ENCODE results near the gene ALOXE3.
"Not testable (repeated sequence)": the region's sequence is repeated elsewhere in the genome, so short reads cannot be mapped to it uniquely, and the experiment has no call there.

The ALOXE3 gene

DNA sequence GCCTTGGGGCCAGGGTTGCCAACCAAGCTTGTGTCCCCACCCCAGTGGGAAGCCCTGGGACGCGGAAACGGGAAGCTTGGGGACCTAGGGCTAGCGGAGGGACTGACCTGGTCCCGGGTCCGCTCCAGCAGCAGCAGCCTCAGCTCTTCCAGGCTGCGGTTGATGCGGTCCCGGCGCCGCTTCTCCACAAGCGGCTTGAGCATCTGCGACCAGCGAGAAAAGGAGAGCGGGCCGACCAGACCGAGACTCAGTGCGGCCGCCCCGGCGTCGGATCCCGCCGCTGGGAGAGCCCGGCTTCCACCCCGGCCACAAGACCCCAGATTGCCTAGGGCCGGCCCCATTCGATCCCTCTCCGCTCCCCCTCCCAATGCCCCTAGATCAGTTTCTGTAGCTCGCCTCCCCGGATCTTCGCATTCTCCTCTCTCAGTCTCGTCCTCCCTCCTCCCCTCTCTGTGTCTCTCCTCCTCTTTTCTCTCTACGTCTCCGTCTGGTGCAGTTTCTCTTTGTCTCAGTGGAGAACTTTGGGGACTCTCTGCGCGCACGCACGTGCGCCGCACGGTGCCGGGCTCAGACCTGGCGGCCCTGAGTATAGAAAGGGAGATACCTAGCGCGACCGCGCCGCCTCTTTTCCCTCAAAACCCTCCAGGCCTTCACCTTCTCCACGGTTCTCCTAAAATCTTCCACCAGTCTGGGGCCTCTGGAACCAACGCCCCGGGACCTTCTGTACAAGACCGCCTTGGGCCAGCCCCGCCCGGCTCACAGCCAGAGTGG lies 4.8 kb upstream of the ALOXE3 start:
- DNase-seq (ENCODE audit: low read depth in 2 of 3, low spot score in 2 of 3) = no peak

- no peak for DNase-seq (ENCODE audit: low read depth in 2 of 3, low spot score in 2 of 3)
These were observed 4.2 kb upstream of the ALOXE3 start for GRCh38 chr17:8122422-8122923.

DNA sequence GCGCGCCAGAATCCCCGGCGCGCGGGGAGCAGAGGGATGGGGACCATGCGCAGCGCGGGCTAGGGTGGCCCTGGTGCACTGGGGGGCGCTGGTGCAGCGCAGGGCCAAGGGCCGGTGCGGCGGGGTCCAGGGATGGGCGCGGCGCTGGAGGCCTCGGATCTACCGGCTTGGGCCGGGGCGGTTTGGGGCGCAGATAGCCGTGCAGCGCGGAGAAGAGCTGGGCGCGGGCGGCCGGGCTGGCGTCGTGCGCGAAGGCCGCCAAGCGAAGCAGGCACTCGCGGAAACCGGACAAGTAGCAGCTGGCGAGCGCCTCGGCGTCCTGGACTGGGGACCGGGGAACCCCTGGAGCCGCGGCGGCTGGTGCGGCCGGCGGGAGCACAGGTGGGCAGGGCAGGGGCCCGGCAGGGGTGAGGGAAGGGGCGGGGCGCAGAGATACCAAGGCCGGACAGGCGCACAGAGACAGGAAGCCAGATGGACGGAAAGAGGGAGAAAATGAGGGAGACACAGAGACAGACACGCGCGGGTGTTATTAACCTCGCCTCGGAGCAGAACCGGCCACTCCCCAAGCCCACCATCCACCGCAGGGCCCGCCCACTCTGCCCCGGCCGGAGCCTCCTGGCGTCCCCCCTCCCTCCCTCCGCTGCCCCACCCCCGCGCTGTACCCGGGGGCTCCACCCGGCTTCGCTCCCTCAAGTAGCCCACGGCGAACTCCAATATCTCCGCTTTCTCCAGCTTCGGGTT lies 3.5 kb upstream of the ALOXE3 start:
- peak in 2 of 3 experiments; percentile 49 for DNase-seq (ENCODE audit: low read depth in 2 of 3, low spot score in 2 of 3)

- DNase-seq (ENCODE audit: low read depth in 2 of 3, low spot score in 2 of 3) = no peak
These were observed 3.0 kb upstream of the ALOXE3 start for GRCh38 chr17:8121407-8121680.

DNA sequence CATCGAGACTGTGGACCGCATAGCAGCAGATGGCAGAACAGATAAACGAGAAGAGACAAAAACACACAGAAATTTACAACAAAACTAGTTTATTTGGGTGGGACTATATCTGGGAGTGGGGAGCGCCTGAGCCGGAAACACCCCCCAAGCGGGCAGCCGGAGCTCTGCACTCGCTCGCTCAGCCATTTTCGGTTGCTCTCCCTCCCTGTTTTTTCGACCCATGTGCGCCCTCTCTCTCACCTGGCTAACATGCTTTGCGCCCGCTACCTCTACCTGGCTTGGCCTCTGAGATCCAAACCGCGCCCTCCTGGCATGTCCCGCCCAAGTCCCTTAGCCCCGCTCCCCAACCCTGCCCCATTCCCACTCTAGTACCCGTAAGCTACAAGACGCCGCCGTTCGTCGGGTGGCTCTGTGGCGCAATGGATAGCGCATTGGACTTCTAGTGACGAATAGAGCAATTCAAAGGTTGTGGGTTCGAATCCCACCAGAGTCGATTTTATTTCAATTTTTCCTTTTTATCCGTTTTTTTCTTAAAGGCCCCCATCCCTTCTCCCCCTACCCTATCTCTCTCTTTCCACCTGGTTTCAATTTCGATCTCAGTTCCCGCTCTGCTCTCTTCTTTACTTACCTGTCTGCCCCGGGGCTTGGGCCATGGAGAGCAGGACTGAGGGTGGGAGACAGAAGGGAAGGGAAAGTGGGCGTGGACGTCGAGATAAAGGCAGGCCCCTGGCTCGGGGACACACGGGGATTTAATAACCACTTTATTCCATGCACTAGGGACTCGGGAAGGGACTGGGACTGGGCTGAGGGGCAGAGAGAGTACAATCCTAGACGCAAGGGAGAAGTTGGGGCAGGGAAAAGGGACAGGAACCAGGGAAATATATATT lies 2.4 kb upstream of the ALOXE3 start:
- DNase-seq (ENCODE audit: low read depth in 2 of 3, low spot score in 2 of 3) = peak; percentile 74 to 98 (median 90)

DNA sequence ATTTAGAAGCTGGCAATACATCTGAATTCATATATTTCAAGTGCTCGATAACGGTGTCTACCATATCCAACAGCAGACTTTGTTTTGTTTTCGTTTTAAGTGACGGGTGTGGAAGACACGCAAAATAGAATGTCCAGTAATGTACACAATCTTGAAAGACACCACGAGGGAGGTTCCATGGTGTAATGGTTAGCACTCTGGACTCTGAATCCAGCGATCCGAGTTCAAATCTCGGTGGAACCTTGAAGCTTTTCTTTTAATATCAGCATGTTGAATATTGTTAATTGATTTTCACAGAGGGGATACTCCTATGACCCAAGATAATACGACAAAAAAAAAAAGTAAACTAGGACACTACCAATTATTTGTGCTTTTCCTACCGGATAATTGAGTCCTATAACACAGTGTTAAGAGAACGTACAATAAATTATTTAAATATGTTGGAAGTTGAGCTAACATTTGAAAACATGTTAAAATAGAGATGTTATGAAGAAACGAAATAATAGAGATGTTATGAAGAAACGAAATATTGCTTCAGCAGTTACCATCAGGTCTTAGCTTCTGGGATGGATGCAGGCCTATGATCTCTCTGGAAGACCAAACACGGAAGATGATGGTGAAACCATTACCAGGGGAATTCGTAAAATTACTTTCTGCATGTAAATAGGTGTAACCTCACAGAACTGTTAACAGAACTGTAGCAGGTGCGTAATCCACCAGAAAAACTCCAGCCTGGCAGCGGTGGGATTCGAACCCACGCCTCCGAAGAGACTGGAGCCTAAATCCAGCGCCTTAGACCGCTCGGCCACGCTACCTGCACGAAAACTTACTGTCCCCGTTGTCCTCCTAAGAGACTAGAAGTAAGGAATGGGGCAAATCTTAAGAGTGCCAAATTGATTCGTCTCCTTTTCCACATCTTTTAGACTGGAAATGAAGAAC lies 1.5 kb upstream of the ALOXE3 start:
- DNase-seq (ENCODE audit: low read depth in 2 of 3, low spot score in 2 of 3) = peak; percentile 81 to 100 (median 97)

DNA sequence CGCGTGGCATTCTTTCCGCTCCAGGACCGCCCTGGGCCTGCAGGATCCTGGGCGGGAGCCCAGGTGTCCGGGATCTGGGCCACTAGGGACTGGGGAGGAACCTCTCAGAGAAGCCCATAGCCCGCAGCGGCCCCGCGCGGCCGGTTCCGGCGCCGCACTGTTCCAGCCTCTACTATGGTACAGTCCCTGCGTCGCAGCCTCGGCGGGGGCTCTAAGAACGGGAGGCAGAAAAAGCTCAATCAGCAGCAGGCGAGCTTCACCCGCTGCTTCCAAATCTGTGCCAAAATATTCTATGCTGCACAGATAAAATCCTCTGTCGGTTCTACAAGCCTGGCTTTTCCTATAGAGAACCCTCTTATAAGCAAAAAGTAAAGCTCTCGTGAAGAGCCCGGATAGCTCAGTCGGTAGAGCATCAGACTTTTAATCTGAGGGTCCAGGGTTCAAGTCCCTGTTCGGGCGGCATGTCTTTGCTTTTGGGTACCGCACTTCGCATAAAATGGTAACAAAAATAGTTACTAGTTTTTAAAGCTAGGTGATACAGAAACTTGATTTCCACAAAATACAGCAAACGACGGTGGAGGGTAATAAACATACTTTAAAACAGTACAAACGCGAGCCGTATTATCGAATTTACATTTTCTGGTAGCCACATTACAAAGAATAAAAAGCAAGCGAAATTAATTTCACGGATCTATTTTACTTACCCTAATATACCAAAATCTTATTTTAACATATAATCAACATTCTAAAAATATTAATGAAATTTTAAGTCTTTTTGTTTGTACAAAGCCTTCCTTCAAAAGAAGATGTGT lies 661 bp upstream of the ALOXE3 start:
- peak; percentile 72 to 82 (median 78) for DNase-seq (ENCODE audit: low read depth in 2 of 3, low spot score in 2 of 3)

GRCh38 chr17:8117367-8117979 lies 841 bp downstream of the ALOXE3 start:
- no peak for DNase-seq (ENCODE audit: low read depth in 2 of 3, low spot score in 2 of 3)

GRCh38 chr17:8116776-8117175 lies 1.5 kb downstream of the ALOXE3 start:
- DNase-seq (ENCODE audit: low read depth in 2 of 3, low spot score in 2 of 3) = no peak

DNA sequence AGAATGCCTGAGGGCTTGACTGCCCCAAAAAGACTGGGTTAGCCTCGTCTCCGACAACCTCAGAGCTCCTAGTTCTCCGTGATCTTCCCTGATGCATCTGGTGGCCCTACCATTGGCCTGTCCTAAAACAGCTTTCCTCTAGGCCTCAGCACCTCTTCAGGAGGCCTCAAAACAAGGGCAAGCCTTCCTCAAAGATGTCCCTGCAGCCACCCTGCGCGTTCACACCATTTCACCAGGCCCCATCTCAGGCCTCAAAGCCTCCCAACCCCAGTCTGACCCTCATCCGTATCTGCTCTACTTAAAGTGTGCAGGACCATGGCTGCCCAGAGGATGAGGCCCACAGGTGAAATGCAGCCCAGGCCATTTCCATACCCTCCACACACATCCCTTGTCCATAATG lies 7.4 kb downstream of the ALOXE3 start:
- no peak for DNase-seq (ENCODE audit: low read depth in 2 of 3, low spot score in 2 of 3)

GRCh38 chr17:8110456-8110804 lies 7.9 kb downstream of the ALOXE3 start:
- DNase-seq (ENCODE audit: low read depth in 2 of 3, low spot score in 2 of 3) = no peak

DNA sequence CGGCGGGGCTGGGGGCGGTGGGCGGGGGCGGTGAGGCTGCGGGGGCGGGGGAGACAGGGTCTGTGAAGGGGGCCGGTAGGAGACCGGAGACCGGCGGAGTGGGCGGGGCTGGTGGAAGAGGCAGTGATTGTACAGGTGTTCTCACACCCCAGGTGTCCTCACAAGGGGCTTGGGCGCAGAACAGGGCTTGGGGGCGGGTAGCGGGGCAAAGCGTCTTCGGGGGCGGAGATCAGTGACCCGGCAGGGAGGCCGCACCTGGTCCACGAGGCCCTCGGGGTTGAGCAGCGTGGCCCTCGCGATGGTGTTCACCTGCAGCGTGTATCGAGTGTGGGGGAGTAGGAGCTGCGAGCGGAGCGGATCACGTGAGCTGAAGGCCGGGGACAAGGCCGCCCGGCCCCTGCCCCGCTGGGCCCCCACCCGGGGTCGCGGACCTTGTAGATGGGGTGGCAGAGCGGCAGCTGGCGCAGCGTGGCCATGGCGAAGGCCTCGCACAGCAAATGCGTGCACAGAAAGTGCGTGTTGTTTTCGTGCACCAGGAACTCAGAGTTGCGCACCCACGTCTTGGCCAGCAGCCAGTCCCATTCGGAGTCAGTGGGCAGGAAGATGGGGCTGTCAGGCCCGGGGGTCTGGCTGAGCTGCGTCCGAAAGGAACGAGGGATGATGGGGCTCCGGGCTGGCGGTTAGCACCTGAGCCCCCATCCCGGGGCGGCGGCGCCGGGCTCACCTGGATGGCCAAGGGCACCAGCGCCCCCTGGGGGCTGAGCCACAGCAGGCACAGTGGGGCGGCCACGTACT lies 8.5 kb downstream of the ALOXE3 start:
- DNase-seq (ENCODE audit: low read depth in 2 of 3, low spot score in 2 of 3) = peak in 1 of 3 experiments; percentile 48

GRCh38 chr17:8108972-8109660 lies 9.2 kb downstream of the ALOXE3 start:
- no peak for DNase-seq (ENCODE audit: low read depth in 2 of 3, low spot score in 2 of 3)

- DNase-seq (ENCODE audit: low read depth in 2 of 3, low spot score in 2 of 3) = not testable (repeated sequence)
These were observed 11.3 kb downstream of the ALOXE3 start for GRCh38 chr17:8106980-8107379.

- no peak for DNase-seq (ENCODE audit: low read depth in 2 of 3, low spot score in 2 of 3)
These were observed 12.3 kb downstream of the ALOXE3 start for GRCh38 chr17:8105957-8106398.

DNA sequence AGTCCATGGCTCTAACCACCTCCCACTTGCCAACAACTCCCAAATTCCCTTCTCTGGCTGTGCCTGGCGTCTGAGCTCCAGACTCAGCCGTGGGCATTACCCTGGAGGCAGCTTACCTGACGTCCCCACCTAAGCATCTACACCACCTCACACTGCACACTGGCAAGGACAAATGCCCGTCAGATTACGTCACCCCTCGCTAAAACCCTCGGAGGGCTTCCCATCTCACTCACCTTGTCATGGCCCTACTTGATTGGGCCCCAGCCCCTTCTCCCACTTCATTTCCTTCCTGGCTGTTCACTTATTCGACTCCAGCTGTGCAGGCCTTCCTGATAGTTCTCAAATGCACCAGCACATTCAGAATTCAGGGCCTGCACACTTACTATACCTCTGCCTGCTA lies 13.4 kb downstream of the ALOXE3 start:
- no peak for DNase-seq (ENCODE audit: low read depth in 2 of 3, low spot score in 2 of 3)

GRCh38 chr17:8103549-8103948 lies 14.8 kb downstream of the ALOXE3 start:
- no peak for DNase-seq (ENCODE audit: low read depth in 2 of 3, low spot score in 2 of 3)

DNA sequence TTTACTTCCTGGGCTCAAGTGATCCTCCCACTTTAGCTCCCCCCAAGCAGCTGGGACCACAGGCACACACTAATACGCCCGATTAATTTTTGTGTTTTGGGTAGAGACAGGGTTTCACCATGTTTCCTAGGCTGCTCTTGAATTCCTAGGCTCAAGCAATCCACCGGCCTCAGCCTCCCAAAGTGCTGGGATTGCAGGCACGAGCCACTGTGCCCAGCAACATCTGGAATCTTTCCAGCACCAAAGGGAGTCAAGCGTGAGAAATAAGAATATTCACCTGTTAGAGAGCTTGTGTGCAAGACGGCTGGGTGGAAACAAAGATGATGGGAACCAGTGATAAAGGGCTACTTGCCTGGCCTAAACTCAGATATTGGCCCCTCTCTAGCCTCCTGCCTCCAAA lies 16.6 kb downstream of the ALOXE3 start:
- no peak for DNase-seq (ENCODE audit: low read depth in 2 of 3, low spot score in 2 of 3)
